Esophagus squamous epithelium (tissue), 5 donors: ENCODE data around the gene TMPRSS12. TPM values are rescaled to one million over a fixed set of nuclear protein-coding genes. Genes with fewer than 3 reads are reported as not detected.

Experiments
- DNase-seq: peaks from one replicate; lab custom pipeline; 2025; lab: John Stamatoyannopoulos, UW
- H3K27ac ChIP-seq, 4 donors: fragments of 200-600 bp; sonication (generic); one replicate each; pipeline ENCODE4 v1.5.1; 2016 to 2019; ENCODE audit warnings: mild to moderate bottlenecking in 1 of 4
- H3K27me3 ChIP-seq, 4 donors: fragments of 200-600 bp; sonication (generic); 1 replicate in 3 of 4; 2 replicates in 1 of 4; pipeline versions ENCODE4 v1.5.1 to v1.6.0; 2017 to 2021; ENCODE audit warnings: antibody characterized with exemption in 1 of 4
- H3K36me3 ChIP-seq, 3 donors: fragments of 200-600 bp; sonication (generic); one replicate each; pipeline ENCODE4 v1.5.1; 2016 to 2019
- H3K4me1 ChIP-seq, 3 donors: fragments of 200-600 bp; sonication (generic); one replicate each; pipeline ENCODE4 v1.5.1; 2017 to 2019
- H3K4me3 ChIP-seq, 4 donors: fragments of 200-600 bp; sonication (generic); 1 replicate in 3 of 4; 2 replicates in 1 of 4; pipeline ENCODE4 v1.5.1; 2016 to 2019; ENCODE audit warnings: mild to moderate bottlenecking in 2 of 4, moderate library complexity in 1 of 4
- H3K9me3 ChIP-seq, 3 donors: fragments of 200-600 bp; sonication (generic); one replicate each; pipeline ENCODE4 v1.5.1; 2016 to 2019
- POLR2A ChIP-seq, 4 donors: fragments of 450-650 bp; IDR thresholded peaks; one replicate each; pipeline ENCODE4 v1.6.1; 2017; ENCODE audit warnings: antibody characterized with exemption in 4 of 4, mild to moderate bottlenecking in 4 of 4, moderate library complexity in 3 of 4
- WGBS, 2 donors: methylation state at CpG; one replicate each; pipeline ENCODE4 v1.1.5; 2018; 5-methylcytosine and 5-hydroxymethylcytosine counted together
- intact Hi-C: fragments of 100-400 bp; cut with DNase I; formaldehyde crosslinking; loops from one replicate; pipeline ENCODE4 v1.15.0; 2022
- total RNA-seq, 4 donors: library from RNA; depleted of rRNA; stranded (reverse); fragments of >200 nt; gene quantifications; one replicate each; pipeline ENCODE4 v1.1.0, GENCODE V29; 2016
- TF ChIP-seq, protein P1 (sequence below), 6 experiments: fragments of 450-650 bp in 4 of 6; fragments of 200-600 bp in 2 of 6; sonication (generic) in 2 of 6; IDR thresholded peaks; one replicate each; pipeline ENCODE4 v1.5.1; 2016 to 2019; ENCODE audit warnings: antibody characterized with exemption in 6 of 6, mild to moderate bottlenecking in 4 of 6, moderate library complexity in 4 of 6
- donor health status: DM: yes; HTN: yes; CAD: no.

TMPRSS12 gene
- total RNA-seq, 4 donors from 2014 or later, result not detected

DNA sequence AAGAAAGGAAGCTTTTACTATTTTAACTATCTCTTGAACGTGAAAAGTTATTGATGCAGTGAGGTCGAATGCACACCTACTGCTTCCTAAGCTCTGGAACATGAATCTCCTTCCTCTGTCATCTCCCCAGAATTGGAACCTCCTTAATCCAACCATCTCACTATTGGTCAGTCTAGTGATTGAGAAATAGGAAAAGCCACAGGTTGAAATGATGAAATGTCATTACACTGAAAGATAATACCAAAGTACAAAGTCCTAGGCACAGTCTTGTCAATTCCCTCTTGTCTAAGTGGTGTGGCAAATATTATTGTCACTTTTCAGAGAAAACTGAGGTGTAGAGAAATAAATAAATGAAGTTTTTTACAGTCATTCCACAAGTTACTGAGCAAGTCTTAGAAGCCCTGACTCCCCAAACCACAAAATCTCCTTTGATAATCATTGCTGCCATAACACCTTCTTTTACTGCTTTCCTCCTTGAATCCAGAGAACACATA lies 90.1 kb downstream of the TMPRSS12 start:
- H3K9me3 ChIP-seq, result peaks cover 0 to 6% (median 0%) of the 10 kb centered on the region in 3 donors
- TF ChIP-seq, protein P1, sequence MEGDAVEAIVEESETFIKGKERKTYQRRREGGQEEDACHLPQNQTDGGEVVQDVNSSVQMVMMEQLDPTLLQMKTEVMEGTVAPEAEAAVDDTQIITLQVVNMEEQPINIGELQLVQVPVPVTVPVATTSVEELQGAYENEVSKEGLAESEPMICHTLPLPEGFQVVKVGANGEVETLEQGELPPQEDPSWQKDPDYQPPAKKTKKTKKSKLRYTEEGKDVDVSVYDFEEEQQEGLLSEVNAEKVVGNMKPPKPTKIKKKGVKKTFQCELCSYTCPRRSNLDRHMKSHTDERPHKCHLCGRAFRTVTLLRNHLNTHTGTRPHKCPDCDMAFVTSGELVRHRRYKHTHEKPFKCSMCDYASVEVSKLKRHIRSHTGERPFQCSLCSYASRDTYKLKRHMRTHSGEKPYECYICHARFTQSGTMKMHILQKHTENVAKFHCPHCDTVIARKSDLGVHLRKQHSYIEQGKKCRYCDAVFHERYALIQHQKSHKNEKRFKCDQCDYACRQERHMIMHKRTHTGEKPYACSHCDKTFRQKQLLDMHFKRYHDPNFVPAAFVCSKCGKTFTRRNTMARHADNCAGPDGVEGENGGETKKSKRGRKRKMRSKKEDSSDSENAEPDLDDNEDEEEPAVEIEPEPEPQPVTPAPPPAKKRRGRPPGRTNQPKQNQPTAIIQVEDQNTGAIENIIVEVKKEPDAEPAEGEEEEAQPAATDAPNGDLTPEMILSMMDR (IDR thresholded peaks at IDR 0.05), result no peak
- TF ChIP-seq POLR2A (IDR thresholded peaks at IDR 0.05), result no peak
- 65 to 79% methylated on average over 2 of the region's 2 CpGs for WGBS, 2 donors
- intact Hi-C loops, result loop anchor here (10.0 kb wide), 1 partner anchor 52 kb away; no protein-coding TSS in a partner anchor
- H3K27ac ChIP-seq, result peak overlapping the region in 2 of 4 donors; percentile 86 to 88
- H3K4me3 ChIP-seq, result no peak overlapping the region
- peaks cover 30 to 95% (median 44%) of the 10 kb centered on the region in 3 donors for H3K4me1 ChIP-seq
- H3K36me3 ChIP-seq, result peaks cover 0 to 47% (median 3%) of the 10 kb centered on the region in 3 donors
- no peak for DNase-seq
- no peaks in the 10 kb centered on the region for H3K27me3 ChIP-seq

DNA sequence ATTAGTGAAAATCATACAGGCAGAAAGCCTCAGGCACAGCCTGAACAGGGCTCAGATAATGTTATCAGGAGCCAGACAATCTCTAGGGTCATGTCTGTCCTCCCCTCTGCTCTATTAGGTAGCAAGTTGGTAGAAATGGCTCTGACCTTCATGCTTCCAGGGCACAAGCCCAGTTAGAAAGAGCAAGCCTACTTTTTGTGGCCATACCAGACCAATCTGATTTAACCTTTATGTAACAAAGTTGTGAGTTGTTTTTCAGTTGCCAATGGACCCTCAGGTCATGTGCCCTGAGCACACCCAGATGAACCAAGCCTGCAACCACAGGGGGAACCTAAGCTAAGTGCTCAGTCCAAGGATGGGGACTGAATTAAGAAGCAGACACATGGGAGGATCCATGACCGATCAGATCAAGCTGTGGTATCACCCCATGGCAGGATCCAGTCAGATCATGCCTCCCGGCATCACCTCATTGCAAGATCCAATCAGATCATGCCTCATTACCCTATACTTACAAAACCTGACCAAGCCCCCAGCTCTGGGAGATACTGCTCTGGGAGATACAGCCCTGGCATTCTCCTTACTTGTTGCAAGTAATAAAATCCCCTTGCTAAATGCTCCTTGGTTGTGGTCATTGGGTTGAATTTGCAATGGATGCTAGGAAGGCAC lies 90.9 kb downstream of the TMPRSS12 start:
- H3K4me1 ChIP-seq, result peaks cover 23 to 87% (median 43%) of the 10 kb centered on the region in 3 donors
- WGBS, 2 donors, result 86% methylated on average over 2 of the region's 2 CpGs; no CpG with 5 or more reads in 1 of the 2 donors
- TF ChIP-seq POLR2A (IDR thresholded peaks at IDR 0.05), result no peak
- TF ChIP-seq, protein P1 (IDR thresholded peaks at IDR 0.05), result no peak
- no peaks in the 10 kb centered on the region for H3K27me3 ChIP-seq
- H3K36me3 ChIP-seq, result peaks cover 0 to 47% (median 3%) of the 10 kb centered on the region in 3 donors
- DNase-seq, result no peak
- intact Hi-C loops, result loop anchor here (10.0 kb wide), 1 partner anchor 51 kb away; no protein-coding TSS in a partner anchor
- H3K27ac ChIP-seq, result peak overlapping the region; percentile 53 to 88 (median 82)
- H3K4me3 ChIP-seq, result no peak overlapping the region
- H3K9me3 ChIP-seq, result peaks cover 0 to 9% (median 0%) of the 10 kb centered on the region in 3 donors

DNA sequence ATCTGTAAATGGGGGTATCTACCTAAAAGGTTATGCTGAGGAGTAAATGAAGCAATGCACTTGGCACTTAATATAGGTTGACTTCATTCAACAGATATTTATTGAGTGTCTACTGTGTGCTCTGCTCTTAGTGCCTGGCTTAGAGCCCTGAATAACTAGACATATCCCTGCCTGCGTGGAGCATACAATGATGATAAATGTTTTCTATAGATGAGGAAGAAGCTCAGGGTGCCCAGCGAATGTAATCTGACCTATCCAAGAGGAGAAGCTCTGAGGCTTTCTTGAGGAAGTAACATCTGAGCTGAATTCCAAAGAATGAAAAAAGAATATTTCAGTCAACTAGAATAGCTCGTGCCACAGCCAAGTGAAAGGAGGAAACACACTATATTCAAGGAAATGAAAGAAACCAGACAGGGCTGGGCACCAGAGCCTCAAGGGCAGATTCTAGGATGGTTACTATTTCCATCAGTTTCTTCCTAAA lies 91.7 kb downstream of the TMPRSS12 start:
- peaks cover 15 to 79% (median 35%) of the 10 kb centered on the region in 3 donors for H3K4me1 ChIP-seq
- H3K27me3 ChIP-seq, result no peaks in the 10 kb centered on the region
- no peak for DNase-seq
- peak overlapping the region; percentile 53 to 88 (median 82) for H3K27ac ChIP-seq
- intact Hi-C loops, result loop anchor here (10.0 kb wide), 1 partner anchor 50 kb away; no protein-coding TSS in a partner anchor
- H3K9me3 ChIP-seq, result peaks cover 0 to 9% (median 0%) of the 10 kb centered on the region in 3 donors
- H3K36me3 ChIP-seq, result peaks cover 0 to 45% (median 3%) of the 10 kb centered on the region in 3 donors
- WGBS, 2 donors, result 7 to 21% methylated on average over 3 of the region's 3 CpGs
- TF ChIP-seq, protein P1 (IDR thresholded peaks at IDR 0.05), result no peak
- no peak for TF ChIP-seq POLR2A (IDR thresholded peaks at IDR 0.05)
- peak overlapping the region in 1 of 4 donors; percentile 36 for H3K4me3 ChIP-seq

DNA sequence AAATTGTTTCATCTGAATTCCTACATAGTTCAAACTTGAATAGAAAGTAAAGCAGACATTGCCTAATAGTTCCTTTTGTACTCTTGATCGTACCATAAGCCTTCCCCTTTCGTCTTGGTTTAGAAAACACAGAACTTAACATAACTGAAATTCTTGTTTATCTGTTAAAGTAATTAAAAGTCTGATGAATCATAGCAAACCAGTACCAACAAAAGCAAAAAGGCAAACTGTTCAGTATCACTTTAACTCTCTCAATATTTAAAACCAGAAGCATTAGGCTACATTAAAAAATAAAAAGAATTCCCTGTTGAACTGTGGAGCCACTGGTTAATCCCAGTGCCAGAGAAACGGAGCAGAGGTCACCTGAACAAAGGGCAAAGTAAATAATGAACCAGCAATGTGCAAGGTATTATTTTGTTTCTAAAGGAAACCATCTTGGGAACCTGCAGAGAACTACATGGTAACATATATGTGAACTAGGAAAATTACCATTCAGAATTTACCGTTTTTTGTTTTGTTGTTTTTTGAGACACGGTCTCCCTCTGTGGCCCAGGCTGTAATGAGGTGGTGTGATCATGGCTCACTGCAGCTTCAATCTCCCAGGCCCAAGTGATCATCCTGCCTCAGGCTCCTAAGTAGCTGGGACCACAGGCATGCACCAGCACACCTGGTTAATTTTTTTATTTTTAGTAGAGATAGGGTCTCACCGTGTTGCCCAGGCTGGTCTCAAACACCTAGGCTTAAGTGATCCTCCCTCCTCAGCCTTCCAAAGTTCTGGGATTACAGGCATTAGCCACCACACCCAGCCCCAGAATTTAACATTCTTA lies 92.5 kb downstream of the TMPRSS12 start:
- peaks cover 0 to 37% (median 3%) of the 10 kb centered on the region in 3 donors for H3K36me3 ChIP-seq
- peak overlapping the region in 1 of 4 donors; percentile 36 for H3K4me3 ChIP-seq
- no peaks in the 10 kb centered on the region for H3K27me3 ChIP-seq
- intact Hi-C loops, result loop anchor here (10.0 kb wide), 1 partner anchor 50 kb away; no protein-coding TSS in a partner anchor
- TF ChIP-seq, protein P1 (IDR thresholded peaks at IDR 0.05), result no peak
- TF ChIP-seq POLR2A (IDR thresholded peaks at IDR 0.05), result no peak
- WGBS, 2 donors, result 30 to 39% methylated on average over 6 of the region's 6 CpGs
- peaks cover 12 to 71% (median 35%) of the 10 kb centered on the region in 3 donors for H3K4me1 ChIP-seq
- peak overlapping the region; percentile 53 to 88 (median 82) for H3K27ac ChIP-seq
- peaks cover 0 to 9% (median 0%) of the 10 kb centered on the region in 3 donors for H3K9me3 ChIP-seq
- DNase-seq, result no peak
